ENCODE results near the gene TRPC5OS.
A peak's percentile ranks its signal among the peaks of the same experiment; 100 is the strongest.

The TRPC5OS gene

DNA sequence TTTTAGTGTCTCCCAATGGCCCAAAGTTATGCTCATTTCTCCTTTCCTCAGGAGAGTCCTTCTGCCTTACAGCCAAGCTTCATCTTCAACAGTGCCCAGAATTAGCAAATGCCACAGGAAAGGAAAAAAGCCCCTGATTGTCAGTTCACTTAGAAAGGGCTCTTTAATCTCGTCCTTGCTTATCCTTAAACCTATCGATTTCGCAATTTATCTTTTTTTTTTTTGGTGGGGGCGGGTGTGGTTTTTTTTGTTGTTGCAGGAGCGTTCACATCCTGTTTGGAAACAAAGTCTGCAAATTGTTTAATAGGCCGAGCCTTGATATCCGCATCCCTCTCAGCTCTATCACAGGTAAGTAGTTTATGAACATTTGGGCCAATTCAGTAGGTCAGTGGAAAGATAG, 20.2 kb downstream of the TRPC5OS start:
- DNase-seq (ENCODE audit: low spot score), result no peak

DNA sequence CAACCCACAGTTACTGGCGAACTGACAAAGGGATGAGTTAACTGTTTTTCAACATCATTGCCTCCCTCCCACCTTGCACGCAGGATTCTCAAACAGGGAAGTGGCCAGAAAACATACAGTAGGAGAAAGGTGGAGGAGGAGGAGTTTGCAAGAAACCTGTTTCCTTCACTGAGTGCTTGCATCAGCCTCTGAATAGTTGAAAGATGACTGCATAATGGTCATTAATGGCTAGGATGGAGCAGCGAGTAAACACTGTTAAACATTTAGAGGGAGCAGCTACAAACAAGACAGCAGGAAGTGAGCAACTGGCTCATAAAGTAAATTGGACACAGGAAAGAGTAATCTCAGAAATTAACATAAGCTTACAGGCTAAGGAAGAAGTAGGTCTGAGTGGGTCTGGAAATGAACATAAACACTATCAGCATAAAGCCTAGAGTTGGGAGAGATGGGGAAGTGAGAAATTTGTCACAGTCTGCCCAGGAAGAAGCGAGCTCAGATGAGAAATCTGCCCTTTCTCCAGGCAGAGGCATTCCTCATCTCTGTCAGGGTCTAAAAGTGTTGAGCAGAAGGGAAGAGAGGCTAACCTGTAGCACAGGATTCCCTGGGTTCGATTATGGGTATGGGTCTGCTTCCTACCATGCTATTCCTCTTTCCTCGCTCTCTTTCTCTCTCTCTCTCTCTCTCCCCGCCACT, 38.6 kb downstream of the TRPC5OS start:
- DNase-seq (ENCODE audit: low spot score), result peak; percentile 5

DNA sequence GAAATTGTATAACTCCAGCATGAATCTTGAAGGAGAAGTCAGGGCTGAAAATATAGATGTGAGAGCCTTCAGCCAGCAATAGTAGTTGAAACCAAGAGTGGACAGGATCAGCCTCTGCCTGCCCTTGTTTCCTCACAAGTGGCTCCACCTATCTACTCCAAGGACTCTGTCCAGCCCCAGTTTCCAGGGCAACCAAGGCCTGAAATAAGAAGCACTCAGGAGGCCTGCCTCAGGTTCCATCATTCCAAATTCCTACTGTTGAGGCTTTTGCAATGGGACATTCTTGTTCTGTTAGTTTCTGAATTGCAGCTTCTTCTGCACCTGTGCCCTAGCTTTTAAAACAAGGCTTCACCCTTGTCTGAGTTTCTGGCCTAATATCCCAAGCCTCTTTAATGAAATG, 41.6 kb downstream of the TRPC5OS start:
- DNase-seq (ENCODE audit: low spot score), result no peak

- no peak for DNase-seq (ENCODE audit: low spot score)
Measured at GRCh38 chrX:111928456-111928855, 52.5 kb downstream of the TRPC5OS start.

Measured in pons (tissue), 1 donor.